ENCODE data around the gene FAM76A. TPM values are rescaled to one million over a fixed set of nuclear protein-coding genes. Genes with fewer than 3 reads are reported as not detected.

FAM76A gene
- total RNA-seq, 4 donors from 2014 or later: 10.5 to 29.1 (median 12.5) TPM

GRCh38 chr1:27682351-27682944, 43.3 kb upstream of the FAM76A start:
- intact Hi-C loops (cut with DNase I; ENCODE audit: low total_unique reads) (no loop called here), in situ Hi-C loops (cut with MboI; ENCODE audit: low pct_ligation_motif_present in 1 of 4, low pct_unique_long_range_greater_than_20kb in 1 of 4, low sequenced_read_pairs in 3 of 4) (no loop called here)
- DNase-seq: no peak
- TF ChIP-seq EP300 (IDR thresholded peaks at IDR 0.05; ENCODE audit: low read depth) (no peak), POLR2A (IDR thresholded peaks at IDR 0.05) (no peak), POLR2AphosphoS5 (IDR thresholded peaks at IDR 0.05) (no peak), CTCF (IDR thresholded peaks at IDR 0.05) (no peak)
- H3K27me3 ChIP-seq: no peaks in the 10 kb centered on the region
- H3K9me3 ChIP-seq: peaks cover 17 to 18% of the 10 kb centered on the region in 2 donors
- no peaks in the 10 kb centered on the region for H3K36me3 ChIP-seq
- no peak overlapping the region for H3K27ac ChIP-seq
- no peaks in the 10 kb centered on the region for H3K4me1 ChIP-seq
- H3K4me3 ChIP-seq: no peak overlapping the region
- 63 to 65% methylated on average over 3 to 5 of the region's 5 CpGs for WGBS, 2 donors (ENCODE audit: low coverage in 1 of 2)

GRCh38 chr1:27684176-27684575, 41.6 kb upstream of the FAM76A start:
- WGBS, 2 donors (ENCODE audit: low coverage in 1 of 2): 91 to 93% methylated on average over 2 of the region's 2 CpGs
- intact Hi-C loops (cut with DNase I; ENCODE audit: low total_unique reads) (no loop called here), in situ Hi-C loops (cut with MboI; ENCODE audit: low pct_ligation_motif_present in 1 of 4, low pct_unique_long_range_greater_than_20kb in 1 of 4, low sequenced_read_pairs in 3 of 4) (no loop called here)
- no peak for TF ChIP-seq CTCF (IDR thresholded peaks at IDR 0.05)
- TF ChIP-seq EP300 (IDR thresholded peaks at IDR 0.05; ENCODE audit: low read depth): no peak
- no peak for TF ChIP-seq POLR2A (IDR thresholded peaks at IDR 0.05)
- no peak overlapping the region for H3K27ac ChIP-seq
- H3K4me1 ChIP-seq: no peaks in the 10 kb centered on the region
- H3K27me3 ChIP-seq: no peaks in the 10 kb centered on the region
- no peaks in the 10 kb centered on the region for H3K36me3 ChIP-seq
- no peak for DNase-seq
- peaks cover 17 to 18% of the 10 kb centered on the region in 2 donors for H3K9me3 ChIP-seq
- no peak overlapping the region for H3K4me3 ChIP-seq

GRCh38 chr1:27686223-27686990, 39.4 kb upstream of the FAM76A start:
- in situ Hi-C loops (cut with MboI; ENCODE audit: low pct_ligation_motif_present in 1 of 4, low pct_unique_long_range_greater_than_20kb in 1 of 4, low sequenced_read_pairs in 3 of 4) (no loop called here), intact Hi-C loops (cut with DNase I; ENCODE audit: low total_unique reads) (no loop called here)
- Histone ChIP-seq H3K36me3 (no peaks in the 10 kb centered on the region), H3K27ac (peak overlapping the region in 3 of 4 donors; percentile 41 to 54 (median 53)), H3K4me1 (no peaks in the 10 kb centered on the region), H3K9me3 (peaks cover 3% of the 10 kb centered on the region in 2 donors), H3K27me3 (no peaks in the 10 kb centered on the region), H3K4me3 (no peak overlapping the region)
- DNase-seq: peak; percentile 84
- TF ChIP-seq POLR2AphosphoS5 (IDR thresholded peaks at IDR 0.05): peak; percentile 17 to 45 (median 22)
- TF ChIP-seq POLR2A (IDR thresholded peaks at IDR 0.05): no peak
- WGBS, 2 donors (ENCODE audit: low coverage in 1 of 2): 60% methylated on average over 20 of the region's 21 CpGs; no CpG with 5 or more reads in 1 of the 2 donors

GRCh38 chr1:27687906-27688305, 37.9 kb upstream of the FAM76A start:
- H3K9me3 ChIP-seq: no peaks in the 10 kb centered on the region
- no peak overlapping the region for H3K4me3 ChIP-seq
- intact Hi-C loops (cut with DNase I; ENCODE audit: low total_unique reads) (no loop called here), in situ Hi-C loops (cut with MboI; ENCODE audit: low pct_ligation_motif_present in 1 of 4, low pct_unique_long_range_greater_than_20kb in 1 of 4, low sequenced_read_pairs in 3 of 4) (no loop called here)
- no peaks in the 10 kb centered on the region for H3K36me3 ChIP-seq
- DNase-seq: no peak
- 94% methylated on average over 5 of the region's 5 CpGs; no CpG with 5 or more reads in 1 of the 2 donors for WGBS, 2 donors (ENCODE audit: low coverage in 1 of 2)
- TF ChIP-seq POLR2A (IDR thresholded peaks at IDR 0.05) (no peak), POLR2AphosphoS5 (IDR thresholded peaks at IDR 0.05) (no peak), CTCF (IDR thresholded peaks at IDR 0.05) (no peak), EP300 (IDR thresholded peaks at IDR 0.05; ENCODE audit: low read depth) (no peak)
- H3K27ac ChIP-seq: no peak overlapping the region
- no peaks in the 10 kb centered on the region for H3K27me3 ChIP-seq
- no peaks in the 10 kb centered on the region for H3K4me1 ChIP-seq

Measured in transverse colon (tissue), 4 donors.